HFFc6 (cell line): Measurements from ENCODE around the gene NXPE2. TPM values are rescaled to one million over a fixed set of nuclear protein-coding genes. Genes with fewer than 3 reads are reported as not detected.
"Not testable (repeated sequence)": the region's sequence is repeated elsewhere in the genome, so short reads cannot be mapped to it uniquely, and the experiment has no call there.

Experiments
- DNase-seq: peaks from one replicate; pipeline ENCODE4 v3.0.0-alpha.2; 2018
- H3K27ac Mint-ChIP-seq: 2 replicates; pipeline ENCODE4 v1.8.0; 2020; ENCODE audit warnings: mild to moderate bottlenecking, mixed read lengths
- H3K27me3 Mint-ChIP-seq: 2 replicates; pipeline ENCODE4 v1.8.0; 2021; ENCODE audit warnings: mild to moderate bottlenecking, moderate library complexity, mixed read lengths; ENCODE audit not compliant: insufficient read depth
- H3K36me3 Mint-ChIP-seq: 2 replicates; pipeline ENCODE4 v1.8.0; 2021; ENCODE audit warnings: low read depth, mixed read lengths
- H3K4me1 Mint-ChIP-seq: 2 replicates; pipeline ENCODE4 v1.8.0; 2020; ENCODE audit warnings: low read depth, mixed read lengths
- H3K4me3 Mint-ChIP-seq: 2 replicates; pipeline ENCODE4 v1.8.0; 2020; ENCODE audit warnings: mild to moderate bottlenecking, moderate library complexity, mixed read lengths
- H3K9me3 Mint-ChIP-seq: 2 replicates; pipeline ENCODE4 v1.8.0; 2020; ENCODE audit warnings: mild to moderate bottlenecking, mixed read lengths
- CTCF ChIP-seq: fragments of 200-600 bp; sonication (generic); IDR thresholded peaks from 2 replicates; pipeline ENCODE4 v1.5.0; 2021; ENCODE audit warnings: antibody characterized with exemption, mild to moderate bottlenecking
- long read RNA-seq: library from polyadenylated mRNA; unstranded; transcript quantifications from one replicate; pipeline ENCODE4 v2.0.0, GENCODE V29; 2019
- total RNA-seq, 6 experiments: library from RNA; stranded (reverse); fragmentation: NEBNext Ultra II Directional; extraction: Animal tissue kit (Norgen Biotek cat#: 25700); gene quantifications; 2 replicates in 1 of 6; 3 replicates in 5 of 6; pipeline ENCODE4 v1.2.3, GENCODE V29; 2021

The NXPE2 gene
- not detected for total RNA-seq
- long read RNA-seq, result 0 reads

GRCh38 chr11:114678125-114679036 is at the start of gene NXPE2:
TSS of gene NXPE2 (plus strand) at chr11:114678527. CDS start at chr11:114678576, 49 bp downstream.
- no peaks in the 10 kb centered on the region for H3K27me3 Mint-ChIP-seq
- H3K4me1 Mint-ChIP-seq, result no peaks in the 10 kb centered on the region
- TF ChIP-seq CTCF, result no peak
- H3K4me3 Mint-ChIP-seq, result no peak within 1 kb of the TSS
- no peaks in the 10 kb centered on the region for H3K36me3 Mint-ChIP-seq
- H3K27ac Mint-ChIP-seq, result no peak within 1 kb of the TSS
- H3K9me3 Mint-ChIP-seq, result peaks cover 31% of the 10 kb centered on the region
- no peak for DNase-seq

GRCh38 chr11:114631445-114631965 is 46.8 kb upstream of the NXPE2 start:
- H3K9me3 Mint-ChIP-seq, H3K36me3 Mint-ChIP-seq, H3K4me1 Mint-ChIP-seq, DNase-seq, H3K27me3 Mint-ChIP-seq, H3K4me3 Mint-ChIP-seq, H3K27ac Mint-ChIP-seq: not testable (repeated sequence)

GRCh38 chr11:114639440-114639839 is 38.9 kb upstream of the NXPE2 start:
- not testable (repeated sequence) for DNase-seq, H3K36me3 Mint-ChIP-seq, H3K9me3 Mint-ChIP-seq, H3K4me1 Mint-ChIP-seq, H3K27me3 Mint-ChIP-seq, H3K4me3 Mint-ChIP-seq, H3K27ac Mint-ChIP-seq

- no peak overlapping the region for H3K4me3 Mint-ChIP-seq
- no peak for DNase-seq
- H3K9me3 Mint-ChIP-seq, result peaks cover 21% of the 10 kb centered on the region
- H3K4me1 Mint-ChIP-seq, result no peaks in the 10 kb centered on the region
- no peak overlapping the region for H3K27ac Mint-ChIP-seq
- TF ChIP-seq CTCF, result no peak
- no peaks in the 10 kb centered on the region for H3K27me3 Mint-ChIP-seq
- no peaks in the 10 kb centered on the region for H3K36me3 Mint-ChIP-seq
These were observed 27.7 kb upstream of the NXPE2 start for GRCh38 chr11:114650661-114651060.

GRCh38 chr11:114651145-114651718 is 27.1 kb upstream of the NXPE2 start:
- no peak for DNase-seq
- no peaks in the 10 kb centered on the region for H3K4me1 Mint-ChIP-seq
- no peak overlapping the region for H3K27ac Mint-ChIP-seq
- peaks cover 27% of the 10 kb centered on the region for H3K9me3 Mint-ChIP-seq
- no peaks in the 10 kb centered on the region for H3K36me3 Mint-ChIP-seq
- no peak overlapping the region for H3K4me3 Mint-ChIP-seq
- no peaks in the 10 kb centered on the region for H3K27me3 Mint-ChIP-seq
- no peak for TF ChIP-seq CTCF

GRCh38 chr11:114653148-114653547 is 25.2 kb upstream of the NXPE2 start:
- Mint-ChIP-seq H3K36me3 (no peaks in the 10 kb centered on the region), H3K4me3 (no peak overlapping the region), H3K4me1 (no peaks in the 10 kb centered on the region), H3K27me3 (no peaks in the 10 kb centered on the region), H3K9me3 (peaks cover 33% of the 10 kb centered on the region), H3K27ac (no peak overlapping the region)
- TF ChIP-seq CTCF, result no peak
- DNase-seq, result no peak
